ENCODE data around the gene CS. TPM values are rescaled to one million over a fixed set of nuclear protein-coding genes. Genes with fewer than 3 reads are reported as not detected.
"Not testable (repeated sequence)": the region's sequence is repeated elsewhere in the genome, so short reads cannot be mapped to it uniquely, and the experiment has no call there.

Gene CS
- total and polyA plus RNA-seq, 4 donors: 43.1 to 204 (median 94.3) TPM

DNA sequence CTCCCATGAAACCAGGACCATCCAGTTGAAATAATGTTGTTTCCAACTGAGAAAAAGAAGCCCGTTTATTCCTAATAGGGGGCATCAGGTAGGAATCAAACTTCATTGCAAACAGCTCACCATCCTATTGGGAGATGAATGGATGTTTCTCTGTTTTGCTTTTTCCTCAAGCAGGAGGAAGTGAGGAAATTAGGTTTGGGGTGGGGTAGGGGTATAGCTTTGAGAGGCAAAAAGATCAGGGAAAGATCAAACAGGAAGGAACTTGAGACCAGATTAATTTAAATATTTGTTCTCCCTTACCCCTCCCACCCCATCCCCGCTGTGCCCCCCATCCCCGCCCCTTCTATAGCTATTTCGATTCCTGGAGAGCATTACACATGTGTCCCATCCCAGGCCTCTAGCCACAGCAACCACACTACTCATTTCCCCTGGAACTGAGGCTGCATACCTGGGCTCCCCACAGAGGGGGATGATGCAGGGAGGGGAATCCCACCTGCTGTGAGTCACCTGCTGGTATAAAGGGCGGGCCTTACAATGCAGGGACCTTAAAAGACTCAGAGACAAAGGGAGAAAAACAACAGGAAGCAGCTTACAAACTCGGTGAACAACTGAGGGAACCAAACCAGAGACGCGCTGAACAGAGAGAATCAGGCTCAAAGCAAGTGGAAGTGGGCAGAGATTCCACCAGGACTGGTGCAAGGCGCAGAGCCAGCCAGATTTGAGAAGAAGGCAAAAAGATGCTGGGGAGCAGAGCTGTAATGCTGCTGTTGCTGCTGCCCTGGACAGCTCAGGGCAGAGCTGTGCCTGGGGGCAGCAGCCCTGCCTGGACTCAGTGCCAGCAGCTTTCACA lies 38.4 kb upstream of the CS start, which contains the start of gene IL23A:
Gene IL23A, plus strand, starts transcription at position 577 of the 850 bp plus-strand sequence. Its CDS starts 161 bp downstream, at position 738.
- Histone ChIP-seq H3K36me3 (ENCODE audit: control insufficient read depth in 4 of 4, insufficient read depth in 4 of 4, low read length in 4 of 4) (peaks cover 6 to 8% (median 7%) of the 10 kb centered on the region in 4 donors), H3K9ac (ENCODE audit: insufficient read depth in 1 of 2, low read length in 2 of 2) (peak within 1 kb of the TSS in 1 of 2 donors; percentile 28), H3K27ac (ENCODE audit: low read depth in 1 of 2, low read length in 1 of 2) (no peak within 1 kb of the TSS), H3K4me1 (ENCODE audit: control insufficient read depth in 5 of 5, insufficient read depth in 5 of 5, low read length in 5 of 5) (peaks cover 0 to 7% (median 3%) of the 10 kb centered on the region in 5 donors), H3K9me3 (ENCODE audit: control insufficient read depth in 4 of 4, insufficient read depth in 3 of 4, low read length in 3 of 4) (no peaks in the 10 kb centered on the region), H3K4me3 (no peak within 1 kb of the TSS), H3K27me3 (ENCODE audit: control insufficient read depth in 3 of 3, insufficient read depth in 3 of 3, low read length in 2 of 3) (no peaks in the 10 kb centered on the region)
- TF ChIP-seq, protein P1, sequence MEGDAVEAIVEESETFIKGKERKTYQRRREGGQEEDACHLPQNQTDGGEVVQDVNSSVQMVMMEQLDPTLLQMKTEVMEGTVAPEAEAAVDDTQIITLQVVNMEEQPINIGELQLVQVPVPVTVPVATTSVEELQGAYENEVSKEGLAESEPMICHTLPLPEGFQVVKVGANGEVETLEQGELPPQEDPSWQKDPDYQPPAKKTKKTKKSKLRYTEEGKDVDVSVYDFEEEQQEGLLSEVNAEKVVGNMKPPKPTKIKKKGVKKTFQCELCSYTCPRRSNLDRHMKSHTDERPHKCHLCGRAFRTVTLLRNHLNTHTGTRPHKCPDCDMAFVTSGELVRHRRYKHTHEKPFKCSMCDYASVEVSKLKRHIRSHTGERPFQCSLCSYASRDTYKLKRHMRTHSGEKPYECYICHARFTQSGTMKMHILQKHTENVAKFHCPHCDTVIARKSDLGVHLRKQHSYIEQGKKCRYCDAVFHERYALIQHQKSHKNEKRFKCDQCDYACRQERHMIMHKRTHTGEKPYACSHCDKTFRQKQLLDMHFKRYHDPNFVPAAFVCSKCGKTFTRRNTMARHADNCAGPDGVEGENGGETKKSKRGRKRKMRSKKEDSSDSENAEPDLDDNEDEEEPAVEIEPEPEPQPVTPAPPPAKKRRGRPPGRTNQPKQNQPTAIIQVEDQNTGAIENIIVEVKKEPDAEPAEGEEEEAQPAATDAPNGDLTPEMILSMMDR (IDR thresholded peaks at IDR 0.05; ENCODE audit: control extremely low read depth, extremely low read depth): no peak
- WGBS, 2 donors: 30 to 35% methylated on average over 9 of the region's 9 CpGs
- ATAC-seq (ENCODE audit: insufficient read depth, low FRiP score) (no peak), DNase-seq (no peak)

DNA sequence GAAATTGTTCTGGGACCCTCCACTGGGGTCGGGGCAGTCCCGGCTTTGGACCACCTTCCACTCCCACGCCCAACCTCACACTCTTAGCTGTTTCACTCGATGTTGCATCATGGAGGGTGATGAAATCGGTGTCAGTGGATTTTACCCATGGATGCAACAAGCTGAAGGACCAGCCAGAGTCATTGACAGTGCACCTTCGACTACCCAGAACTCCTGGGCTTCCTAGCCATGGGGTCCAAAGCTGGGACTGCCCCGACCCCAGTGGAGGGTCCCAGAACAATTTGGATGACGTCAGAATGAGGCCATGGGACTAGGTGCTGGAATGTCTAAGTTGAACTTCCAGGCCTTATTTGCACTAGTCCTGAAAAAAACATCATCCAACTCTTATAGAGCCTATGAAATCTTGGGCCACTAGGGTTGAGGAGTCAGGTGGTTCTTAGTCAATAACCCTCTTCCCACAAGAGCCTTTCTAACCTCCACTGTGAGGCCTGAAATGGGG lies 37.7 kb upstream of the CS start:
- Histone ChIP-seq H3K36me3 (ENCODE audit: control insufficient read depth in 4 of 4, insufficient read depth in 4 of 4, low read length in 4 of 4) (peaks cover 0 to 4% (median under 1%) of the 10 kb centered on the region in 4 donors), H3K27ac (ENCODE audit: low read depth in 1 of 2, low read length in 1 of 2) (no peak overlapping the region), H3K9ac (ENCODE audit: insufficient read depth in 1 of 2, low read length in 2 of 2) (peak overlapping the region in 1 of 2 donors; percentile 28), H3K27me3 (ENCODE audit: control insufficient read depth in 3 of 3, insufficient read depth in 3 of 3, low read length in 2 of 3) (no peaks in the 10 kb centered on the region), H3K9me3 (ENCODE audit: control insufficient read depth in 4 of 4, insufficient read depth in 3 of 4, low read length in 3 of 4) (no peaks in the 10 kb centered on the region), H3K4me3 (no peak overlapping the region), H3K4me1 (ENCODE audit: control insufficient read depth in 5 of 5, insufficient read depth in 5 of 5, low read length in 5 of 5) (peaks cover 0 to 11% (median 8%) of the 10 kb centered on the region in 5 donors)
- 64 to 71% methylated on average over 8 of the region's 8 CpGs for WGBS, 2 donors
- no peak for ATAC-seq (ENCODE audit: insufficient read depth, low FRiP score)
- TF ChIP-seq, protein P1 (IDR thresholded peaks at IDR 0.05; ENCODE audit: control extremely low read depth, extremely low read depth): no peak
- DNase-seq: no peak

DNA sequence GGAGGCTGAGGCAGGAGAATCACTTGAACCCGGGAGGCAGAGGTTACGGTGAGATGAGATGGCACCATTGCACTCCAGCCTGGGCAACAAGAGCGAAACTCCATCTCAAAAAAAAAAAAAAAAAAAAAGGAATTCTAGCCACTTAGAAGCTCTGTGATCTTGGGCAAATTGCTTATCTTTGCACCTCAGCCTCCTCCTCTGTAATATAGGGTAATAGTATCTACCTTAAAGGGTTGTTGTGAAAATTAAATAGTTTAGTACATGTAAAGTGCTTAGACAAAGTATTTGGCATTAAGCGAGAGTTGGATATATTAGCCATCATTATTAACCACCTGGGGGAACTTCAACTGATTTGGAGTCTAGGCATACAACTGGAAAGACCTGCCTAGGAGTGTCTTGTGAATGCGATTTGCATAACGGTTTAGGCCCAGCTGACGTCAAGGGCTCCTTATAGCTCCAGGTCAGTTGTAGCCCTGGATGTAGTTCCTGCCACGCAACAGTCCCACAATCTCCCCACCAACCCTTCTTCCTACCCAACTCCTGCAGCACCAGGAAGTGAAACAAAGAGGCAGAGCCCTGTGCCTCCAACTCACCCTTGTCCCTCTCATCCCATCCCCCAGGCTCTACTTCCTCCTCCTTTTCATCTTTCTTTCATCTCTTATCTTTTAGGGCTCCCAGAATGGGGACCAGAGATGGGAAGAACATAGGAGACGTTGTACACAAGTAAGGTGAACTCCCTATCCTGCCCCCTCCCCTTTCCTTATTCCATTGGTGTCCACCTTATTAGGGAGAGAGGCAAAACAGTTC lies 36.4 kb upstream of the CS start:
- H3K27ac ChIP-seq (ENCODE audit: low read depth in 1 of 2, low read length in 1 of 2): no peak overlapping the region
- WGBS, 2 donors: 71 to 76% methylated on average over 9 of the region's 9 CpGs

GRCh38 chr12:56335527-56335926 lies 35.4 kb upstream of the CS start:
- H3K36me3 ChIP-seq (ENCODE audit: control insufficient read depth in 4 of 4, insufficient read depth in 4 of 4, low read length in 4 of 4); H3K9ac ChIP-seq (ENCODE audit: insufficient read depth in 1 of 2, low read length in 2 of 2); H3K4me3 ChIP-seq; H3K27ac ChIP-seq (ENCODE audit: low read depth in 1 of 2, low read length in 1 of 2); H3K27me3 ChIP-seq (ENCODE audit: control insufficient read depth in 3 of 3, insufficient read depth in 3 of 3, low read length in 2 of 3); H3K9me3 ChIP-seq (ENCODE audit: control insufficient read depth in 4 of 4, insufficient read depth in 3 of 4, low read length in 3 of 4); DNase-seq; ATAC-seq (ENCODE audit: insufficient read depth, low FRiP score): not testable (repeated sequence)
- H3K4me1 ChIP-seq (ENCODE audit: control insufficient read depth in 5 of 5, insufficient read depth in 5 of 5, low read length in 5 of 5): peaks cover 0 to 14% (median 8%) of the 10 kb centered on the region in 5 donors
- 95 to 96% methylated on average over 8 of the region's 8 CpGs for WGBS, 2 donors

More for the DNA sequence above, 36.4 kb upstream of the CS start:
- H3K27me3 ChIP-seq (ENCODE audit: control insufficient read depth in 3 of 3, insufficient read depth in 3 of 3, low read length in 2 of 3): no peaks in the 10 kb centered on the region
- H3K9me3 ChIP-seq (ENCODE audit: control insufficient read depth in 4 of 4, insufficient read depth in 3 of 4, low read length in 3 of 4): no peaks in the 10 kb centered on the region
- peaks cover 0 to 2% (median under 1%) of the 10 kb centered on the region in 4 donors for H3K36me3 ChIP-seq (ENCODE audit: control insufficient read depth in 4 of 4, insufficient read depth in 4 of 4, low read length in 4 of 4)
- TF ChIP-seq, protein P1 (IDR thresholded peaks at IDR 0.05; ENCODE audit: control extremely low read depth, extremely low read depth): no peak
- DNase-seq (no peak), ATAC-seq (ENCODE audit: insufficient read depth, low FRiP score) (no peak)
- H3K4me3 ChIP-seq: no peak overlapping the region
- H3K9ac ChIP-seq (ENCODE audit: insufficient read depth in 1 of 2, low read length in 2 of 2): no peak overlapping the region
- H3K4me1 ChIP-seq (ENCODE audit: control insufficient read depth in 5 of 5, insufficient read depth in 5 of 5, low read length in 5 of 5): peaks cover 0 to 14% (median 8%) of the 10 kb centered on the region in 5 donors

Measured in lung (tissue), 12 donors.